22Rv1 (cell line): Measurements from ENCODE around the gene TGFBR3.

Source experiments
- H3K27ac ChIP-seq: fragments of 450-650 bp; 2 replicates; pipeline ENCODE4 v1.5.1; 2017
- ZFX ChIP-seq: fragments of 450-650 bp; IDR thresholded peaks from 2 replicates; pipeline ENCODE4 v1.6.1; 2017; ENCODE audit warnings: antibody characterized with exemption, borderline replicate concordance
- TF ChIP-seq, protein P1 (sequence below): fragments of 450-650 bp; IDR thresholded peaks from 2 replicates; pipeline ENCODE4 v1.5.1; 2017; ENCODE audit warnings: mild to moderate bottlenecking

TGFBR3 gene

DNA sequence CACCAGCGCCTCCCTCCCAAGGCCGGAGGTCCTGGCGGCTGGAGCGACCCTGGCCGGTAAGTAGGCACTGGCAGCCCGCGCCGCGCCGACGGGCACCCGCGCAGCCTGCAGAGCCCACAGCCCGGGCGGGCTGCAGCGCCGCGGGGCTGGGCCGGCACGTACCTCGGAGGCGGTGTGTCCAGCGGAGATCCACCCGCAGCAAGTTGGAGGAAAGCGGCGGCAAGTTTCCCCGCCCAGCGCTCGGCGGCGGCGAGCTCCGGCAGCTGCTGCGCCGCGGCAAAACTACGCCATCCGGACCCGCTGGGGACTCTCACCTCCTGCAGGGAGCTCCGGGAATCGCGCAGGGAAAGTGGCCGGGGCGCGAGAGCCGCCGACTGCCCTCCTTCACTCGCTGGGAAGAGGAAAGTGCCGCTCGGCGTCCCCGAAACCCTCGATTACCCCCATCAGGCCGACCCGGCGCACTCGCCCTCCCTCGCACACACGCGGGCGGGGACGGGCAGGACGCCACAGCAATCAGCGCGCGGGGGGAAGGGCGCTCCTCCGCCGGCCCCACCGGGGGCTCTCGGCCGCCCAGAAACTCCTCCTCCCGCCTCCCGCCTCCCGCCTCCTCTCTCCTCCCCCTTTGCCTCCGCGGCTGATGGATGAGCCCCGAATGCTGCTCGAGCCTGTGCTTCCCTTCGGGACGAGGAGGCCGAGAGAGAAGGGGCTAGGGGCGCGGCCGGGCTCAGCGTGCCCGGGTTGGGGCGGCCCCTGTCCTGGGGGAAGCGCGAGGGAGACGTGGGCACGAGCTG, at the start of gene TGFBR3:
Gene TGFBR3, minus strand, starts transcription at position 436 of the 791 bp plus-strand sequence. CDS start 24,620 bp downstream, outside the sequence.
- TF ChIP-seq ZFX: no peak
- TF ChIP-seq, protein P1, sequence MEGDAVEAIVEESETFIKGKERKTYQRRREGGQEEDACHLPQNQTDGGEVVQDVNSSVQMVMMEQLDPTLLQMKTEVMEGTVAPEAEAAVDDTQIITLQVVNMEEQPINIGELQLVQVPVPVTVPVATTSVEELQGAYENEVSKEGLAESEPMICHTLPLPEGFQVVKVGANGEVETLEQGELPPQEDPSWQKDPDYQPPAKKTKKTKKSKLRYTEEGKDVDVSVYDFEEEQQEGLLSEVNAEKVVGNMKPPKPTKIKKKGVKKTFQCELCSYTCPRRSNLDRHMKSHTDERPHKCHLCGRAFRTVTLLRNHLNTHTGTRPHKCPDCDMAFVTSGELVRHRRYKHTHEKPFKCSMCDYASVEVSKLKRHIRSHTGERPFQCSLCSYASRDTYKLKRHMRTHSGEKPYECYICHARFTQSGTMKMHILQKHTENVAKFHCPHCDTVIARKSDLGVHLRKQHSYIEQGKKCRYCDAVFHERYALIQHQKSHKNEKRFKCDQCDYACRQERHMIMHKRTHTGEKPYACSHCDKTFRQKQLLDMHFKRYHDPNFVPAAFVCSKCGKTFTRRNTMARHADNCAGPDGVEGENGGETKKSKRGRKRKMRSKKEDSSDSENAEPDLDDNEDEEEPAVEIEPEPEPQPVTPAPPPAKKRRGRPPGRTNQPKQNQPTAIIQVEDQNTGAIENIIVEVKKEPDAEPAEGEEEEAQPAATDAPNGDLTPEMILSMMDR: peak; percentile 50
- peak within 1 kb of the TSS; percentile 61 for H3K27ac ChIP-seq

DNA sequence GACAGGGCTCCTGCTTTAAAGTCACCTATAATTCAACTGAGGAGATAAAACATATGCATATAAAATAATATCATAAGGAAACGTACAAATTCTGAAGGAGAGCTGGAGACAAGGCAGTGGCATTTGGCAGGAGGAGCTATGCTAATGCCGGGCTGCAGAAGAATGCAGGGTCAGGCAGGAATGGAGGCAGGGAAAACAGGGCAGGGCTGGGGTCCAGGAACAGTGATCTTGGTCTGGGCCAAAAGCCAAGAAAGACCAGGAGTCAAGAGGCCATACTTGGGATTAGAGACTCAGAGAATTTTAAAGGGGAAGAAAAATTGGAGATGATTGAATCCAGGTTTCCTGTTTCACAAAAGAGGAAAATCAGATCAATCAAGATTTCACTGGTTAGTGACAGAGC, 43.3 kb upstream of the TGFBR3 start:
- no peak overlapping the region for H3K27ac ChIP-seq

DNA sequence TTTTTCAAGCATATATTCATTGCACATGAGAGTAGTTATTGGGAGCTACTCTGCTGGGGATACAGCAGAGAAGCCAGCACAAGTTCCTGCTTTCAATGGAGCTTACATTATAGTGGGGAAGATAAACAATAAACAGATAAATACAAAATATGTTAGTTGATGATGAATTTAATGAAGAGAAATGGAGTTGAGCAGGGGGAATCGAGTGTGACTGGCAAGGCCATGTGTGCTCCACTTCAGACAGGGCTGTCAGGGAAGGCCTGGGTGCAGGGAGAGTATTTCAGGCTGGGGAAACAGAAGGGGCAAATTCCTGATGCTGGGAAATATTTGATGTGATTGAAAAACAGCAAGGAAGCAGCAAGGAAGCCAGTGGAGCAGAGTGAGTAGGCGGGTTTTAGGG, 42.1 kb upstream of the TGFBR3 start:
- TF ChIP-seq, protein P1: no peak
- no peak for TF ChIP-seq ZFX
- no peak overlapping the region for H3K27ac ChIP-seq

More for the DNA sequence above, 43.3 kb upstream of the TGFBR3 start:
- TF ChIP-seq, protein P1: no peak
- TF ChIP-seq ZFX: no peak

DNA sequence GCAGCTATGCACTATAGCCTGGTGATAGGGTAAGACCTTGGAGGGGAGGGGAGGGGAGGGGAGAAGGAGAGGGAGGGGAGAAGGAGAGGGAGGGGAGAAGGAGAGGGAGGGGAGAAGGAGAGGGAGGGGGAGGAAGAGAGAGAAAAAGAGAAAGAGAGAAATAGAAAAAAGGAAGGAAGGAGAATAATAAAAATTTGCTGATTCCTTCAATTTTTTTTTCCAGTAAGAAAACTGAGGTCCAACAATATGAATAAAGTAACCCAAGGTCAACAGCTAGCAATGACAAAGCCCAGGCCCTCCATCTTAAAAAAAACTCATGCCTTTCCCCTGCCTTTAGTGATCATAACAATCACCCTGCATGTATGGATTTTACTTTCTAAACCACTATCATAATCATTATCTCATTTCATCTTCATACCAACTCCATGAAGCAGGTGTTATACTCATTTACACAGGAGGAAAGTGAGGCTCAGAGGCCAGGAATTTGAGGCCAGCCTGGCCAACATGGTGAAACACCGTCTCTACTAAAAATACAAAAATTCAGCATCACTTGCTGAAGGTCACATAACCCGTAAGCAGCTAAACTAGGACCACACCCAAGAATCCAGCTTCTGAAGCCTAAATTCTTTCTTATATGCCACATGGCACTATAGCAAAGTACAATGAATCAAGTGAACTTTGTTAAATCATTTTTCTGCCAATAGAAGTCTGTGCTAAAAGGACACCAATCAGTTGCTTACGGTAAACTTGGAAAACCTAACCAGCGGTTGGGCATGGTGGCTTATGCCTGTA, 39.9 kb upstream of the TGFBR3 start:
- H3K27ac ChIP-seq: no peak overlapping the region
- no peak for TF ChIP-seq ZFX
- TF ChIP-seq, protein P1: no peak

DNA sequence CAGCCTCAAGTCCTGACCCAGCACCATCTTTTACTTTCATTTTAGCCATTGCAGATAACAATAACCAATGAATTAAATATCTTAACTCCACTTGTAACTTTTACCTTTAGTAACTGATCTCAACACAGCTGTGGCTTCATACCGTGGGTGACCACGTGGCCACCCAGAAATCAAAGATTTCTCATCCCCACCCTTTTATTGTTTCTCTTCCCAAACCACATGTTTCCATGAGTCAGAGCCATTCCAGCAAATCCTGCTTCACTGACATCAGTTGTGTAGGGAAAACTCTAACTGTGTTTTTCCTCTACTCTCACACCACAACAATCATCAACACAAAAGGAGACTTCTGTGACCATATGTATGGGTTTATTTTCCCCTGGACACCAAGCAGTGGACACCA, 38.2 kb upstream of the TGFBR3 start:
- TF ChIP-seq, protein P1: no peak
- TF ChIP-seq ZFX: no peak
- no peak overlapping the region for H3K27ac ChIP-seq

DNA sequence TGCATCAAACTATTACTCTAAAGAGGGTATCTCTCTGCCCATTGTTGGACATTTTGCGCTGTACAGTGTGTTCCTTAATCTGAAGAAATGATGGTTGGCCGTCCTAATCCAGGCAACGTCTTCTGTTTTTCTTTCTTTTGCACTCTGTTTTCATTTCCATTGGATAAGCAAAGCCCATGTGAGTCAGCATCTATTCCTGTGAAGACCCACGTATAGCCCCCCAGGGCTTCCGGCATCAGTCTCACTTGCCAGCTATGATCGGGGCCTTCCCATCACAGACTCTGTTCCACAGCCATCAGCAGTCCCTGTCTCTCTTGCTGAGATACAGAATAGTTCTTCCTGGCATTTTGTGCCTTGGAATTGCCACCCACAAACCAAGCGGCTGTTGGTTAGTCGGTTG, 34.0 kb upstream of the TGFBR3 start:
- TF ChIP-seq, protein P1: no peak
- no peak for TF ChIP-seq ZFX

More for the DNA sequence above, 34.0 kb upstream of the TGFBR3 start:
- no peak overlapping the region for H3K27ac ChIP-seq
